ENCODE measurements around the gene PCDHGA4.
A peak's percentile ranks its signal among the peaks of the same experiment; 100 is the strongest.

Gene PCDHGA4

DNA sequence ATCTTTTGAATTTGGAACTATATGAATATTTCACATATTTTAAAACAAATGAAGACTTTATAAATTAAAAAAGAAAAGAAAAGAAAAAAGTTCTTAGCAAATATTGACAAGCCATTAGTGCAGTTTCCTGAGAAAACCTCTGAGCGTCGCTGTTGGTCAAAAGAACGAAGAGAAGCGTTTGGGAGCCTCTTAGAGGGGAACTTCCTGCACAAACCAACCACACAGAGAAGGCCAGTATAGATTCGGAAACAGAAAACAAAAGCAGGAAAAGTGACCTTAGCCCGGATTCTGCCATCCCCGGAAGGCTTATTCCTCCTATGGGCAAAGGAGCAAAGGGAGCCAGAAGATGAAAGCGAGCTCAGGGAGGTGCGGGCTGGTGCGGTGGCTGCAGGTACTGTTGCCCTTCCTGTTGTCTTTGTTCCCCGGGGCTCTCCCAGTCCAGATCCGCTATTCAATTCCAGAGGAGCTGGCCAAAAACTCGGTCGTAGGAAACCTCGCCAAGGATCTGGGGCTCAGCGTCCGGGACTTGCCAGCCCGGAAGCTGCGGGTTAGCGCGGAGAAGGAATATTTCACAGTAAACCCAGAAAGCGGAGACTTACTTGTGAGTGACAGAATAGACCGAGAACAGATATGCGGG is 5.1 kb downstream of the PCDHGA4 start, which contains the start of gene PCDHGB2:
PCDHGB2 (plus strand) TSS at position 205 of the 637 bp plus-strand sequence; CDS start at position 347, 142 bp downstream.
- in situ Hi-C loops (cut with HindIII; ENCODE audit: low pct_ligation_motif_present, low sequenced_read_pairs) = no loop called here
- DNase-seq = no peak
- Histone ChIP-seq H3K27me3 (replicated peaks) (peaks cover 5% of the 10 kb centered on the region), H3K27ac (no peak within 1 kb of the TSS), H3K36me3 (replicated peaks) (no peaks in the 10 kb centered on the region), H3K4me3 (ENCODE audit: low read depth, low read length) (peak within 1 kb of the TSS; percentile 40)
- TF ChIP-seq, protein P1, sequence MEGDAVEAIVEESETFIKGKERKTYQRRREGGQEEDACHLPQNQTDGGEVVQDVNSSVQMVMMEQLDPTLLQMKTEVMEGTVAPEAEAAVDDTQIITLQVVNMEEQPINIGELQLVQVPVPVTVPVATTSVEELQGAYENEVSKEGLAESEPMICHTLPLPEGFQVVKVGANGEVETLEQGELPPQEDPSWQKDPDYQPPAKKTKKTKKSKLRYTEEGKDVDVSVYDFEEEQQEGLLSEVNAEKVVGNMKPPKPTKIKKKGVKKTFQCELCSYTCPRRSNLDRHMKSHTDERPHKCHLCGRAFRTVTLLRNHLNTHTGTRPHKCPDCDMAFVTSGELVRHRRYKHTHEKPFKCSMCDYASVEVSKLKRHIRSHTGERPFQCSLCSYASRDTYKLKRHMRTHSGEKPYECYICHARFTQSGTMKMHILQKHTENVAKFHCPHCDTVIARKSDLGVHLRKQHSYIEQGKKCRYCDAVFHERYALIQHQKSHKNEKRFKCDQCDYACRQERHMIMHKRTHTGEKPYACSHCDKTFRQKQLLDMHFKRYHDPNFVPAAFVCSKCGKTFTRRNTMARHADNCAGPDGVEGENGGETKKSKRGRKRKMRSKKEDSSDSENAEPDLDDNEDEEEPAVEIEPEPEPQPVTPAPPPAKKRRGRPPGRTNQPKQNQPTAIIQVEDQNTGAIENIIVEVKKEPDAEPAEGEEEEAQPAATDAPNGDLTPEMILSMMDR (IDR thresholded peaks at IDR 0.05; ENCODE audit: low read depth, low read length, missing control alignments) = peak; percentile 48

DNA sequence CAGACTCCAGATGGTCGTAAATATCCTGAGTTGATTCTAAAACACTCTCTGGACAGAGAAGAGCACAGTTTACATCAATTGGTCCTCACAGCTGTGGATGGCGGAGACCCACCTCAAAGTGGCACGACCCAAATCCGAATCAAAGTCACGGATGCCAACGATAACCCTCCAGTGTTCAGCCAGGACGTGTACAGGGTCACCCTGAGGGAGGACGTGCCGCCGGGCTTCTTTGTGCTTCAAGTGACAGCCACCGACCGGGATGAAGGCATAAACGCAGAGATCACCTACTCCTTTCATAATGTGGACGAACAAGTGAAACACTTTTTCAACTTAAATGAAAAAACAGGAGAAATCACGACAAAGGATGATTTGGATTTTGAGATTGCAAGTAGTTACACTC is 5.9 kb downstream of the PCDHGA4 start:
- no peak for DNase-seq
- in situ Hi-C loops (cut with HindIII; ENCODE audit: low pct_ligation_motif_present, low sequenced_read_pairs) = no loop called here
- TF ChIP-seq, protein P1 (IDR thresholded peaks at IDR 0.05; ENCODE audit: low read depth, low read length, missing control alignments) = no peak
- no peak overlapping the region for H3K4me3 ChIP-seq (ENCODE audit: low read depth, low read length)
- no peak overlapping the region for H3K27ac ChIP-seq
- H3K36me3 ChIP-seq (replicated peaks) = no peaks in the 10 kb centered on the region
- H3K27me3 ChIP-seq (replicated peaks) = peaks cover 5% of the 10 kb centered on the region

DNA sequence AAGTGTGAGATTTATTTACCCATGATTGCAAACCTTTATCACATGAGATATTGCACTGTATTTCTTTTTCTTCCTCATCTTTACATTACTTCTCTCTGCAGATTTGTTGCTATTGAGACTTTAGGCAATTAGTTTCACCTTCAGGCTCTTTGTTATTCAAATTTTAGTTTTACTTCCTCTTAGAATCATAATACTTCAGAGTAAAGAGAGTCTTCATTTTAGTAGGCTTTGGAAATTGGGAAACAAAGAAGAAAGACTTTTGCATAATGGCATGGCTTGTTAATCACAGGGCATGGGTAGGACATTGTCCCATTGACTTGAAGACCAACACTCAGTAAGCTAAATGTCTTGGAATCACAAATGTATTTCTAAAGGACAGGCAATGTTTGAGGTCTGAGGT is 7.9 kb downstream of the PCDHGA4 start:
- Histone ChIP-seq H3K27ac (no peak overlapping the region), H3K27me3 (replicated peaks) (peaks cover 8% of the 10 kb centered on the region), H3K36me3 (replicated peaks) (no peaks in the 10 kb centered on the region), H3K4me3 (ENCODE audit: low read depth, low read length) (no peak overlapping the region)
- in situ Hi-C loops (cut with HindIII; ENCODE audit: low pct_ligation_motif_present, low sequenced_read_pairs) = no loop called here
- no peak for DNase-seq
- TF ChIP-seq, protein P1 (IDR thresholded peaks at IDR 0.05; ENCODE audit: low read depth, low read length, missing control alignments) = no peak

DNA sequence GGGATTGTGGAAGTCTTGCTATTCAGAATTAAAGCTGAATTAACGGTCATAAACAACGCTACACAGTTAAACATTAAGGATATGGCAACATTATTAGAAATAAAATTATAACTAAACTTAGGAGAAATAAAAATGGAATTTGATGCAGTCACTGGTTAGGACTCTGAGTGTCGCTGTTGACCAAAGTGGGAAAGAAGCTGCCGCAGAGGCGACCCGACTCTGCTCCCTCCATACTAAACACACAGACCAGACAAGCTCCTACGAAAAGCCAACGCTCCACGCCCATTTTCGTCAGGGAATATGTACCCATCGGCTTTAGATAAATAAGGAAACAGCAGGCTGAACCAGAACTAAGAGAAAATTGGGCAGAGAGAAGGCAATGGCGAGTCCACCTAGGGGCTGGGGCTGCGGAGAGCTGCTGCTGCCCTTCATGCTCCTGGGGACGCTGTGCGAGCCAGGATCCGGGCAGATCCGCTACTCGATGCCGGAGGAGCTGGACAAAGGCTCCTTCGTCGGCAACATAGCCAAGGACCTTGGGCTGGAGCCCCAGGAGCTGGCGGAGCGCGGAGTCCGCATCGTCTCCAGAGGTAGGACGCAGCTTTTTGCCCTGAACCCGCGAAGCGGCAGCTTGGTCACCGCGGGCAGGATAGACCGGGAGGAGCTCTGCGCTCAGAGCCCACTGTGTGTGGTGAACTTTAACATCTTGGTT is 9.3 kb downstream of the PCDHGA4 start, which contains the start of gene PCDHGA5:
PCDHGA5 (plus strand) TSS at position 211 of the 709 bp plus-strand sequence; CDS start at position 380, 169 bp downstream.
- in situ Hi-C loops (cut with HindIII; ENCODE audit: low pct_ligation_motif_present, low sequenced_read_pairs) = no loop called here
- Histone ChIP-seq H3K27ac (no peak within 1 kb of the TSS), H3K36me3 (replicated peaks) (no peaks in the 10 kb centered on the region), H3K27me3 (replicated peaks) (peaks cover 8% of the 10 kb centered on the region), H3K4me3 (ENCODE audit: low read depth, low read length) (no peak within 1 kb of the TSS)
- no peak for DNase-seq
- TF ChIP-seq, protein P1 (IDR thresholded peaks at IDR 0.05; ENCODE audit: low read depth, low read length, missing control alignments) = peak; percentile 29

DNA sequence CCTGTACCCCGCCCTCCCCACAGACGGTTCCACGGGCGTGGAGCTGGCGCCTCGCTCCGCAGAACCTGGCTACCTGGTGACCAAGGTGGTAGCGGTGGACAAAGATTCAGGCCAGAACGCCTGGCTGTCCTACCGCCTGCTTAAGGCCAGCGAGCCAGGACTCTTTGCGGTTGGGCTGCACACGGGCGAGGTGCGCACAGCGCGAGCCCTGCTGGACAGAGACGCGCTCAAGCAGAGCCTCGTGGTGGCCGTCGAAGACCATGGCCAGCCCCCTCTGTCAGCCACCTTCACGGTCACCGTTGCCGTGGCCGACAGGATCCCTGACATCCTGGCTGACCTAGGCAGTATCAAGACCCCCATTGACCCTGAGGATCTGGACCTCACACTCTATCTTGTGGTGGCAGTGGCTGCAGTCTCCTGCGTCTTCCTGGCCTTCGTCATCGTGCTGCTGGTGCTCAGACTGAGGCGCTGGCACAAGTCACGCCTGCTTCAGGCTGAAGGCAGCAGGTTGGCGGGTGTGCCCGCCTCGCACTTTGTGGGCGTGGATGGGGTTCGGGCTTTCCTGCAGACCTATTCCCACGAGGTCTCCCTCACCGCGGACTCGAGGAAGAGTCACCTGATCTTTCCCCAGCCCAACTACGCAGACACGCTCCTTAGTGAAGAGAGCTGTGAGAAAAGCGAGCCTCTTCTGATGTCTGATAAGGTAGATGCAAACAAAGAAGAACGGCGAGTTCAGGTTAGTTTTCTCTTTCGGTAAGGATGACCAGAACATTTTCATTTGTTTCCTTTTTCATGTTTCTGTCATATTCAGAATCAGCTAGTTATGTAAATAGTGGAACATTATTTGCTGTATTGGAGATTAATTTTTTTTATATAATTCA is 11.4 kb downstream of the PCDHGA4 start:
- Histone ChIP-seq H3K36me3 (replicated peaks) (no peaks in the 10 kb centered on the region), H3K27ac (no peak overlapping the region), H3K27me3 (replicated peaks) (peaks cover 8% of the 10 kb centered on the region), H3K4me3 (ENCODE audit: low read depth, low read length) (no peak overlapping the region)
- in situ Hi-C loops (cut with HindIII; ENCODE audit: low pct_ligation_motif_present, low sequenced_read_pairs) = no loop called here
- TF ChIP-seq, protein P1 (IDR thresholded peaks at IDR 0.05; ENCODE audit: low read depth, low read length, missing control alignments) = no peak
- DNase-seq = no peak

Measured in brain microvascular endothelial cell (primary cell).